Activated CD8-positive, alpha-beta memory T cell treated with anti-CD3 and anti-CD28 coated beads for 4 hours (primary cell): Measurements from ENCODE around the gene CDKN2B.
"Not testable (repeated sequence)": the region's sequence is repeated elsewhere in the genome, so short reads cannot be mapped to it uniquely, and the experiment has no call there.

Experiments
- DNase-seq, 2 donors: peaks; one replicate each; pipeline ENCODE4 v3.0.0-alpha.2; 2020; ENCODE audit warnings: low read depth in 2 of 2

The CDKN2B gene

GRCh38 chr9:21969011-21969940 is 39.8 kb downstream of the CDKN2B start:
- DNase-seq: no peak

GRCh38 chr9:21968331-21969010 is 40.6 kb downstream of the CDKN2B start:
- no peak for DNase-seq

- DNase-seq: no peak
Observed at GRCh38 chr9:21967702-21968101, 41.4 kb downstream of the CDKN2B start.

GRCh38 chr9:21967169-21967568 is 41.9 kb downstream of the CDKN2B start:
- DNase-seq: no peak

- DNase-seq: no peak
Observed at GRCh38 chr9:21966140-21966851, 42.8 kb downstream of the CDKN2B start.

GRCh38 chr9:21965401-21965951 is 43.6 kb downstream of the CDKN2B start:
- no peak for DNase-seq

GRCh38 chr9:21964925-21965385 is 44.1 kb downstream of the CDKN2B start:
- peak in 1 of 2 donors; percentile 52 for DNase-seq

GRCh38 chr9:21961569-21961968 is 47.5 kb downstream of the CDKN2B start:
- no peak for DNase-seq

- not testable (repeated sequence) for DNase-seq
Observed at GRCh38 chr9:21959268-21959667, 49.8 kb downstream of the CDKN2B start.

- DNase-seq: no peak
Observed at GRCh38 chr9:21958833-21959232, 50.3 kb downstream of the CDKN2B start.
